GM19438 (cell line): Measurements from ENCODE around the gene ZDHHC16.
"Not testable (repeated sequence)": the region's sequence is repeated elsewhere in the genome, so short reads cannot be mapped to it uniquely, and the experiment has no call there.

Experiments
- ATAC-seq: cut with Tn5 transposase; IDR thresholded peaks from one replicate; pipeline ENCODE4 v1.9.1; 2021; ENCODE audit warnings: low read depth; ENCODE audit not compliant: unreplicated experiment

Gene ZDHHC16

DNA sequence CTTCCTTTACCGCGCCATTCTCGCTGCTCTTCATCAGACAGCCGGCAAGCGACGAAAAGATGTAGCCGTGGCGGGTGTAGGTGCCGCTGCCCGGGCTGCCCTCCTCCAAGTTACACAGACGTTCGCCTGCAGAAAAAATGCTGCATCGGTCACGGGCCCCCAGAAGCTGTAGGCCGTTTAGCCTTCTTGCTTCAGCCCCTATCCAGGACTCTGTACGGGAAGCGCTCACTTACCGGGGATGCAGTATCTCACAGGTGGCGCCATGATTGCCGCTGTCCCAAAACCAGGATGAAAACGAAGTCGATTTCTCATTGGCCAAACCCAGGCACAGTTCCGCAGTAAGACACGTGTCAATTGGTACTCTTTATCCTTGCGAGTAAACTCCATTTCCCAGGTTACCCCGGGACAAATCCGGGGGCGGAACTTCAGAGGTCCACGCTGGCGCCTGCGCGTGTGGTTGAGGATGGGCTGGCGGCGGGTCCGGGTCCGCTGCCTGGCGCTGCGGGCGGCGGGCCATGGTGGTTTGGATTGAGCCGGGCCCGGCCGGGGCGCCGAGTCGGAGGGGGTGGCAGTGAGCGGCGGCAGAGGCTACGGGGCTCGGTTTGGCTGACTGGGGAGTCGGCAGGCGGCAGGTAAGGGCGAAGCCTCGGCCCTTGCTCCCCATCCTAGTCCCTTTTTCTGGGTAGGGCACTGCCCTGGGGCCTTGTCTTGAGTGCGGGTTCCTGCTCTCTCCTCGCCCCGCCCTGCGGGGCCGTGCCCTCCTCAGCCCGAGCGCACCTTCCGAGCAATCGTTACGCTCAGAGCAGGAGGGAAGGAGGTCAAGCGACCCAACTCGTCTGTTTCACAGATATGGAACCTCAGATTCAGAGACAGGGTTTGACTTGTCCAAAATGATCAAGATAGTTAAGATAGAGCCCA is at the start of gene ZDHHC16, which contains the start of gene EXOSC1:
ZDHHC16 (plus strand) TSS at position 454 of the 918 bp plus-strand sequence. CDS start 5,501 bp downstream, outside the sequence.
EXOSC1 (minus strand) TSS at position 285 of the 918 bp plus-strand sequence; CDS start at position 264, 21 bp downstream.
- ATAC-seq, result peak; percentile 95

DNA sequence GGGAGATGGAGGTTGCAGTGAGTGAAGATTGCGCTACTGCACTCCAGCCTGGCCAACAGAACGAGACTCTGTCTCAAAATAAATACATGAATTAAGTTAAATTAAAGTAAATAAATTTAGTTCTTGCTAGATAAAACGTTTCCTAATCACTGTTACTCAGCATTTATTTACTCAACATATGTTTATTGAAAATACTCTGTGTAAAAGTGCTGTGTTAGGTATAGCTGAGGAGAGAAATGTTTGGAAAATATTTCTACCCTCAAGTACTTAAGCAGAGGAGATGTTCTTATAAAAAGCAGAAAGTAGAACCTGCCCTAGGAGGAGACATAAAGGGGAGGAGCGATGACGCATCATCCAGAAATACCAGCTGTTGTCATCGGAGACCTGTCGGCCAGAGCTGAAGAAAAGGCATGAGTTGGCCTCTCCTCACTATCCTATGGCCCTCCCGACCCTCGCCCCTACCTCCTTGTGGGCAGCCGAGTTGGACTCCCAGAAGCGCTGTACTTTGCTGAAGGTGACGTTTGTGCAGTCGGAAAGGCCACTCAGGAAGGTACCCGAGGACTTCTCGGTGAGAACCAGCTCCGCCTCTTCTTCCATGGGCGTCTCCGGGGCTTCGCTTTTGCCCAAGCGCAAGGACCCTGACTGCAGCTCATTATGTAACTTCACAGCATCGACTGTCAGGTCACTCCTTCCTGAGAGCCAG is 46.0 kb upstream of the ZDHHC16 start:
- no peak for ATAC-seq

DNA sequence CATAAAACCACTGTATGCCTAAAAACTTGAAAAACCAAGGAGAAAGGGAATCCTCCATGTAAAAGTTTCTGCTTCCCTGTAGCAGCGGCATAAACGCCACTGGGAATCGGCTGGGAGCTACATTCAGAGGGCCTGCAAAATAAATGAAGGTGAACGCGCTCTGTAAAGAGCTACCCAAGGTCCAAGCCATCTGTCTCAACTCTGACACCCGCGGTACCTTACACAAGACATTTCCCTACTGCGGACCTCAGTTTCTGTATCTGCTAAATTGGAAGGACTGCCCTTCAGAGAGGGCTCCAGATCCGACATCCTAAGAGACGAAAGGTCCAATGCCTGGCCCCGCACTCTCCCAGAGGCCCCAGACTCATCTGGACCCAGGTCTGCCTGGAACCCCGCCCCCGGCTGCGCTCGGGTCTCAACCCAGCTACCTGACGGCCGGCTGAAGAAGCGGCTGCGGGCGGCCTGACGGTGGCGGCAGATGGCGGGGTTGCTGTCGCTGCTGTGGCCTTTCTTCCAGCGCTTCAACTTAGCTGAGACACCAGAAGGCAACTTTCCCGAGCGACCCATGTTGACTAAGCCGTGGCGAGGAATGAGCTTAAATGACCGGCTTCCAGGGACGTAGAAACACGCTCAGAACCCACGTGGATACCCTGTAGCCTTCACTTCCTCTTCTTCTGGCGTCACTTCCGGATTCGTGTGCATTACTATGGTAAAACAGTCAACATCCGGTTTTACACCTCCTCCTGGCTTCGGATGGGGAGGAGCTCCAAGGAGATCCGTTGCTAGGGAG is 45.1 kb upstream of the ZDHHC16 start, which contains the start of gene RRP12:
RRP12 (minus strand) TSS at position 676 of the 790 bp plus-strand sequence; CDS start at position 567, 109 bp downstream.
- ATAC-seq, result peak; percentile 94

DNA sequence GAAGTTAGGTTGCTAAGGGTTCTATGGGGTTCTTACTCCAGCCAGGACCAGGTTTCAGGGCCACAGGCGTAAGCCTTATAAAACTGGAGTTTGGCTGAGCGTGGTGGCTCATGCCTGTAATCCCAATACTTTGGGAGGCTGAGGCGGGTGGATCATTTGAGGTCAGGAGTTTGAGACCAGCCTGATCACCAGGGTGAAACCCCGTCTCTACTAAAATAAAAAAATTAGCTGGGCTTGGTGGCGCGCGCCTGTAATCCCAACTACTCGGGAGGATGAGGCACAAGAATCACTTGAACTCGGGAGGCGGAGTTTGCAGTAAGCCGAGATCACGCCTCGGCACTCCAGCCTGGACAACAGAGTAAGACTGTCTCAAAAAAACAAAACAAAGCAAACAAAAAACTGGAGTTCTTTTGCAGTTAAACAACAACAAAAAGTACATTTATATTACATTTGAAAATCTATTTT is 44.5 kb upstream of the ZDHHC16 start:
- no peak for ATAC-seq

DNA sequence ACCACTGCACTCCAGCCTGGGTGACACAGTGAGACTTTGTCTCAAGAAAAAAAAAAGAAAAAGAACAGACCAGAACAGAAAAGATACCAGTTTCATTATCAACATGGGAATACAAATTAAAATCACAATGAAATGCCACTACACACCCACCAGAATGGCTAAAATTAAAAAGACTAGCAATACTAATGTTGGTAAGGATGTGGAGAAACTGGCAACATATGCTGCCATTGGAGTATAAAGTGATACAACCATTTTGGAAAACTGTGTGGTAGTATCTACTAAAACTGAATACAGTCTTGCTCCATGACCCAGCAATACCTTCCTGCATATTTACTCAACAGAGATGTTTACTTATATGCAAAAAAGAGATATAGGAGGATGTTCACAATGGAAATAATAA is 41.9 kb upstream of the ZDHHC16 start:
- no peak for ATAC-seq

DNA sequence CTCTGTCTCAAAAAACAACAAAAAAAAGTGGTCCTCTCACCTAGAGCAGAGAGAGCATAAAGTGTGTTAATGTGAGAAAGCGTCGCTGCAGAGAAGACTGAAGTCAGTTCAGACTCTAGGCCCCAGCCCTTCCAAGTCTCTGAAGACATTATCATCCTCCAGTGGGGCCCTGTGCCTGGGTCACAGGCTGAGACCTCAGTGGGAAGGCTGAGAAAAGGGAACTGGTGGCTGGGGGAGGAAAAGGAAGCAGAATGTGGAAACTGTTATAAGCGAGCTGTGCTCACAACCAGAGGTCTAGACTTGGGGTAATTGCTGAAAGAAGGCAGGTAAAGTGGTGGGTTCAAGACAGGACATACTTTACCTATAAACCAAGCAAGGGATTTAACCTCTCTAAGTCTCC is 39.9 kb upstream of the ZDHHC16 start:
- no peak for ATAC-seq

DNA sequence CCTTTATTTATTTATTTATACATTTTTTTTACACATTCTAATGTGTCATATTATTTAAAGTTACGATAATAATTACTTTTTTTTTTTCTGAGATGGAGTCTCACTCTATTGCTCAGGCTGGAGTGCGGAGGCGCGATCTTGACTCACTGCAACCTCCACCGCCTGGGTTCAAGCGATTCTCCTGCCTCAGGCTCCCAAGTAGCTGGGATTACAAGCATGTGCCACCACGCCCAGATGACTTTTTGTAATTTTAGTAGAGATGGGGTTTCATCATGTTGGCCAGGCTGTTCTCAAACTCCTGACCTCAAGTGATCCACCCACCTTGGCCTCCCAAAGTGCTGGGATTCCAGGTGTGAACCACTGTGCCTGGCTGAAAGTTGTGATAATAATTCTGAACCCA is 39.5 kb upstream of the ZDHHC16 start:
- ATAC-seq, result not testable (repeated sequence)

DNA sequence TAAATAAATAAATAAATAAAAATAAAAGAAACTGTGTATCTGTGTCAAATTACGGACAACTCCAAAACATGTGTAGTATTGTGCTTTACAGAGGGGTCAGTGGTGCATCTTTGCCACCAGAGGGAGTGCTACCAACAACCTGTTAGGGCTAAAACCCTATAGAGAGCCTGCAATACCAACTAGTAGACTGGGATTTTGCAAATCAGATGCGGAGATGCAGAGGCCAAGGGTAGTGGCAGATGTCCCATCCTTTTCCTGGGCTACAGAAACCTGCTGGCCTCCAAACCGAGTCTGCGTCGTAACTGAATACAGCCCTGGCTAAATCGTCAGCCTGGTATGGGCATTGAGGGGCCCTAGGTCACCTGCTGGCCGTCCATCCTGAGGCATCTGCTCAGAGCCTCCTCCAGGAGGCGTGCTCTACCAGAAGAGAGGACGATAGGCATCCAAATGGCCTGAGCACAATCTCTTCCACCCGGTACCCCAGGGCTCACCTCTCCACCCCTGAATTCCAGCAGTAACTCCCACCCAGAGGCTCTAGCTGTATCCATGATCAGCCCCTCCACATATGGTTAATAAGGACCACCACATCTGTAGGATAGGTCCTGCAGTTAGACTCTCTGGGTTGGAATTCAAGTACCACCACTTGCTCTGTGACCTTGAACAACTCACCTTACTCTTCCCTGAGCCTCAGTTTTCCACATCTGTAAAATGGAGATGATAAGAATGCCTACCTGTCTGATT is 38.6 kb upstream of the ZDHHC16 start:
- ATAC-seq, result peak; percentile 97

DNA sequence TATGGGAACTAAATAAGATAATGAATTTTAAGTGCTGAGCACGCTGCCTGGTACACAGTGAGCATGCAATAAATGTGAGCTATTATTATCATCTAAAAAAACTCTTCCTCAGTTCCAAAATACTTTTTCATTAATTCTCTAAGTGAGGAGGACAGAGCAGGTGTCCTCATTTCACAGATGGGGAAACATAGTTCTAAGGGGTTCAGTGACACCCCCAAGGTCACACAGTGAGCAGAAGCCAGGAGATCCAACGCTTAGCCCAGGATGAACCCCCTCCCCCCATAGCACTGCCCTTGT is 38.1 kb upstream of the ZDHHC16 start:
- ATAC-seq, result no peak

DNA sequence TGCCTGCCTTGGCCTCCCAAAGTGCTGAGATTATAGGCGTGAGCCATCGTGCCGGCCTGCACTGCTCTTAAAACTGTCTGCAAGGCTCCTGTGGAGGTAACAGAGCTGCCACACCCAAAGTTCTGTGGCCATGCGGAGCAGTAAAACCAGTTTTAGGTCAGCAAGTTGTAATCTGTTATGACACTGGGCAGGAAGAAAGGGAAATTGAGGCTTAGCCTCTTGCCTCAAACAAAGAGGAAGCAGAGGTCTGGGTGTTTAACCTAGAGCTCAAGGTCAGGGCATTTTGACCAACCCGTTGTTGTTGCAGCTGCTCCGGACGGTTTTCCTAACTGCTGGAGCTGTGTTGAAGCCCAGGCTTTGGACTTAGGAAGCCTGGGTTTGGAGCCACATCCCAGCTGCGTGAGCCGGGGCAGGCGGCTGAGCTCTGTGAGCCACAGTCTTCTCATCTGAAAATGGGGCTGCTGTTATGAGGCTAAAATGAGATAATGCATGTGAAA is 37.4 kb upstream of the ZDHHC16 start:
- no peak for ATAC-seq

DNA sequence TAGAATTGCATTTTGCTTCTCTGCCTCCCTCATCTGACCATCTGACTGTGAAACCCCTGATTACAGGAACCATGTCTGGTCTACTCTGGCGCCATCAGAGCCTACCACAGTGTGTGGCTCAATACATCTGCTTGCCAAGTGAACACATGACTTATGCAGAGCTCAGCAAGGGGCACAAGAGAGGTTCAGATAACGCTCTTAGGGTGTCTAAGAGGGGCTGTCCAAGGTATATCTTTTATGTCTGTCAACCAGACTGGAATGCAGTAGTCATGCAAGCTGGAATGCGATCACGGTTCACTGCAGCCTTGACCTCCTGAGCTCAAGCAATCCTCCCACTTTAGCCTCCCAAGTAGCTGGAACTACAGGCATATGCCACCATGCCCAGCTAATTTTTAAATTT is 34.6 kb upstream of the ZDHHC16 start:
- ATAC-seq, result no peak

DNA sequence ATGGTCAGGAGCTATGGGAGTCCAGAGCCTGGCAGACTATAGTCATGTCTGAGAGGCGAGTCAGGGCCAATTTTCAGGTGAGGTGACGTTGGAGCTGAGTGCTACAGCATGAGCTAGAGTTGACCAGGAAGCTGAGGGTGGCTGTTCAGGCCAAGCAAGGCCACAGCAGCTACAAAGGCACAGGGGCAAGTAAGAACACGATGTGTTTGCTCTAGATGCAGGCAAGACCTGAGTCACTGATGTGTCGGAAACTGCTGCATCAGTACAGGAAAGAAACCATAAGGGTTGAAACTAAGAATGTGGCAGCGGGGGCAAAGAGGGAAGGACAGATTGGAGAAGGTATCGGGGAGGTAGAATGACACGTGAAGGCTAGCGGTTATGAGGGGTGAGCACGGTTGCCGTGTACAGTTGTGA is 33.1 kb upstream of the ZDHHC16 start:
- ATAC-seq, result no peak

DNA sequence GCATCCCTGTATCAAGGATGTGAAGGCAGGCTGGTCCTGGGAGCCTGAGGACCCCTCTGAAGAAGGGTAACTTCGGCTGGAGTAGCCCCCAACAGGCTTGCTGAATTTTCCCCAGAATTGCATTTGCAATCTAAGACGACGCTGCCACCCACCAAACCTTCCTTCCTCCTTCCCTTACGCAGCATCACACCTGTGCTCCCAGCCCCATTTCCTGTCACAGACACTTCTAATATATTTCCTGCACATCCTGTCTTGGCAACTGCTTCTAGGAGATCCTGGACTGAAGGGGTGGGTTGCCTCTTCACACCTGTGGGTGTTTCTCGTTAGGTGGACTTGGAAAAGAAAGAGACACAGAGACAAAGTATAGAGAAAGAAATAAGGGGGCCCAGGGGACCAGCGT is 29.4 kb upstream of the ZDHHC16 start:
- no peak for ATAC-seq

DNA sequence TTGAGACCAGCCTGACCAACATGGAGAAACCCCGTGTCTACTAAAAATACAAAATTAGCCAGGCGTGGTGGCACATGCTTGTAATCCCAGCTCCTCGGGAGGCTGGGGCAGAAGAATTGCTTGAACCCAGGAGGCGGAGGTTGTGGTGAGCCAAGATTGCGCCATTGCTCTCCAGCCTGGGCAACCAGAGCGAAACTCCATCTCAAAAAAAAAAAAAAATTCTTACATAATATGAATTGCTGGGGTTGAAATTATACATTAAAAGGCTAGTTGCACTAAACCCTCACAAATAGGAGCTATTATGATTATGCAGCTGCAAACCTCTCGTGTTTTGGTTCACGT is 22.2 kb upstream of the ZDHHC16 start:
- ATAC-seq, result not testable (repeated sequence)

DNA sequence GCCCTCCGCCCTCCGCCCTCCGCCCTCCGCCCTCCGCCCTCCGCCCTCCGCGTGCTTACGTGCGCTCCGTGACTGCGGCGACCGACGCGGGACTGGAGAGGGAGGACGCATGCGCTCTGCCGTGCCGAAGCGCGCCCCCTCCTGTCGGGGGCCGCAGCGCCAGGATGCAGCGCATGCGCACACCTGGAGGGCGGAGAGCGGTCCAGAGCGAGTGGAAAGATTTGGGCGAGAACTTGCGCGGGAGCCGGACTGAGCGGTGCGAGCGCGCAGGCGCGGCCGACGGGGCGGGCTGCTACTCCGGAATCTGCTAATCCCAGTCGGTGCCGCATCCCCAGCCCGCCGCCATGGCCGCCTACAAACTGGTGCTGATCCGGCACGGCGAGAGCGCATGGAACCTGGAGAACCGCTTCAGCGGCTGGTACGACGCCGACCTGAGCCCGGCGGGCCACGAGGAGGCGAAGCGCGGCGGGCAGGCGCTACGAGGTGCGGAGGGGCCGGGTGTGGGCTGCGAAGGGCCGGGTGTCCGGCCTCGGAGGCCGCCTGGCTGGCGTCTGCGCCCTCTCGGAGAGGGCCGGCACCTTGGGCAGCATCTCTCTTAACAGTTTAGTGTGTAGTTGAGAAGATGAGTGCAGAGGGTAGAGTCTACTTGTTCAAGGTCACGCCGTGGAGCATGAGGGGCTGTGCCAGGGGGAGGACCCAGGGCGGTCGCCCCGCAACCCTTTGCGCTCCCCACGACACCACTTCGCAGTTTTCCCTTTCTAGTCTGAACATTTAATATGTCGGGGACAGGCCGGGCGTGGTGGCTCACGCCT is 19.8 kb upstream of the ZDHHC16 start, which contains the start of gene PGAM1:
PGAM1 (plus strand) TSS at position 228 of the 812 bp plus-strand sequence; CDS start at position 345, 117 bp downstream.
- ATAC-seq, result peak; percentile 82

DNA sequence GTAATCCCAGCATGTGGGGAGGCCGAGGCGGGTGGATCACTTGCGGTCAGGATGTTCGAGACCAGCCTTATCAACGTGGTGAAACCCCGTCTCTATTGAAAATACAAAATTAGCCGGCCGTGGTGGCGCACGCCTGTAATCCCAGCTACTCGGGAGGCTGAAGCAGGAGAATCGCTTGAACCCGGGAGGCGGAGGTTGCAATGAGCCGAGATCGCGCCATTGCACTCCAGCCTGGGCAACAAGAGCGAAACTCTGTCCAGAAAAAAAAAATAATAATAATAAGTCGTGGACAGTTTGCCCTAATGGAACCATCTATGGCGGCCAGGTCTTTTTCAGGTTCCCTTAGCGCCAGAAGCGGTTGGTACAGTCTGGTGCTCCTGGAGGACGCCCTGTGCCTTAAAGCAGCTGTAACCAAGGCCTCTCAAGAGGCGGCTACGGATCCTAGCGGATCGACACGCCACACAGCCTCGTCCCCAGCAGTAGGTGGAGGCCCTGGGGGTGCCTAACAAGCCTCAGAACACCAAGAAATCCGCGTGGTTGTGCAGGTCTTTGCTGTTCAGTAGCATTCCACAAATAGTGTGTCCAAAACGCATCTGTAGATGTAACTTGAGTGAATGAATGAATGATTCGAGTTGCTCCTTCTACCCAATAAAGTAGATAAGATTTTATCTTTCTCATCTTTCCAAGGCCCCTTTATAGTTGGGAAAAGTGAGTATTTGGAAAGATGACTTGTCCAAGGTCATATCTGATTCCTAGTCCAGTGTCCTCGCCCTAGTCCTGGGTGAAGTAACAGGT is 19.0 kb upstream of the ZDHHC16 start:
- ATAC-seq, result no peak

DNA sequence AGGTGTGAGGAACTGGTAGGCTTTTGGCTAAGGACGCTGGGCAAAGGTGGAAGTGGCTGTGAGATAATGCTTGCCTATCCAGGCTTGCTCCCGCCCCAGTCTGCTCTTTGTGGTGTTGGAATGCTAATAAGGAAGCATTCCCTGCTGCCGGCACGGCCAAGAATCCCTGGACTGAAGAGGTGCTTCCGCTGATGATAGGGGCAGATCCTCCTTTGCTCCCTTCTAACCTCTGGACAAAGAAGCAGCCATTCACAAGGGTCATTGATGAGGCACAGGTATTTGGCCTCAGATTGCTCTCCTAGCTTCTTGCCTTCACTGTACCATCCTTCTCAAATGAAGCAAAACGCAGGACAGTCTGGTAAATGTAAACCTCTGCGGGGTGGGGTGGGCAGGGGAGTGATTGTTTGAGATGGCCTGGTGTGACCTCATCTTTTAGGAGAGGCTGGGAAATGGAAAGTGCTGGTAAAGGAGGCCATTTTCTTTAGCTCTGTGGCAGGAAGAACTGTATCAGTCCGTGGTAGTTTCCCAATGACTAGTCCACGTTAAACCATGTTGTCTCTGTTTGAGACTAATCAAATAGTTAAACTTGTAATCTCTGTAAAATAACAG is 18.3 kb upstream of the ZDHHC16 start:
- ATAC-seq, result no peak

DNA sequence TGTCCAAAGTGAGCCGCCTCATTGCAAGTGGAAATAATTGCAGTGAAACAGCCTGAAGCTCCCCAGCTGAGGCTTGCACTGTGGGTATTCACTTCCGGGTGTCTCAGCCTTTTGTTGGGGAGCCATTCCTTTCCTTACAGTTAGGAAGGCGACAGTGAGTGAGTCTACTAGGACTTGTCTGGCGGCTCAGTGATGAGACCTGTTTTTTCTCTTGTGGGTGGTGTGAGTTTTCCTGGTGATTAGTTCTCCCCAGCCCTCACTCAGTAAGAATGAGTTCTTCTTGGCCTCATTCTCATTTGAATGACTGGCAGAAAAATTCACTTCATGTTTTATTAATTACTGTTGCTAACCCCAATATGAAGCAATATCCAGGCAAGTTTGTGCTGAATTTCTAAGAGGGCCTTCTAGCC is 17.4 kb upstream of the ZDHHC16 start:
- ATAC-seq, result no peak
